Germinal center (tissue), 1 donor: Measurements from ENCODE around the gene DCX.
"Not testable (repeated sequence)": the region's sequence is repeated elsewhere in the genome, so short reads cannot be mapped to it uniquely, and the experiment has no call there.

Experiments used
- DNase-seq: peaks from one replicate; pipeline ENCODE4 v3.0.0; 2012; ENCODE audit warnings: mixed read lengths, low spot score

The DCX gene

DNA sequence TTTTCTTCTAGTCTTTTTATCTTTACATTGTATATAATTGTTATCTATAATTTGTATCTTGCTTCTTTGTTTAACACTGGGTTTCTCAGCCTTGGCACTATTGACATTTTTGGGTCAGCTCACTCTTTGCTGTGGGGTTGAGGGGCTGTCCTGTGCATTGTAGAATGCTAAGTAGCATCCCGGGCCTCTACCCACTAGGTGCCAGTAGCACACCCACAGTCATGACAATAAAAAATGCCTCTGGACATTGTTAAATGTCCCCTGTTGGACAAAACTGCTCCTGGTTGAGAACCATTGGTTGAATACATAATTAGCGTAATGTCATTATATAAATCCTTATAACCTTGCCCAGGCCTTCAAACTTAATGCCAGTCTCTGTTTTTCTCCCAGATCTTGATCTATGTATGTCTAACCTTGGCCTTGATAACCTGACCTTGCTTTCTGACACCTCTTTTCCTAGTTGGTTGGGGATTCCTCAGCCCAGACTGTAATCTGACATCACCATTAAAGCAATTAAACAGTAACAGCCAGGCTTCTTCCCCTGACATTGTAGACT is 46.1 kb downstream of the DCX start:
- no peak for DNase-seq

DNA sequence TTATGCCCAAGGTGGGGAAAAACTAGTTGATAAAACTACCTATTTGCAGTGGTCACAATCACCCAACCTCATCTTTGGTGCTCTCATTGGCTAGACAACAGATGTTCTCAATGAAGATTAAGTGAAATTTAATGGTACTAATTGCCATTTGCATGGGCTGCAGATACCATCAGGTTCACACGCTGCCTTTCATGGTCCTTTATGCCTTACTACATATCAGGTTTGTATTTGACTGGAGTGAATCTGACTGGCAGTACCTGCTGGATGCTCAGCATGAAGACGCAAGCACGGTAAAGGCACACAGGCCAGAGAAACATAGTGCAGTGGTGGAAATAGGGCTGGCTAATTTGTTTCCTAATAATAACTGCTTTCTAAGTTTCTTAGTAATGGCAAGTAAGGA is 48.3 kb downstream of the DCX start:
- DNase-seq, result no peak

DNA sequence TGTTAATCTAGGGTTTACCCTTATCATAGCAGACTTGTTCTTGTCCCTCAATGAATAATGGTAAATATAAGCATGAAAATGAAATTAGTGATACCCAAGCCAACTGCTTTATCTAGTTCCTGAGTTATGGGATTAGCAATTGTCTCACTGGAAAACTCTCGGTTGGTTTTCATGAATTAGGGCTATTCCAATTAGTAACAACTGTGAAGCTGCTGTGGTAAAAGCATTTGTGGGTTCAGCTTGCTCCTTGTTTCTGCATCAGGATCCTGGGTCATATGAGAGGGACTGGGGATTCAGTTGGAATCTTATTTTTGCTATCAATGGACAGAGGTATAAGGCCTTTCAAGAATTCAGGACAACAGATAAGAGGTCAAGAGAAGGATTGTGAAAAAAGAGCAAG is 50.2 kb downstream of the DCX start:
- DNase-seq, result no peak

DNA sequence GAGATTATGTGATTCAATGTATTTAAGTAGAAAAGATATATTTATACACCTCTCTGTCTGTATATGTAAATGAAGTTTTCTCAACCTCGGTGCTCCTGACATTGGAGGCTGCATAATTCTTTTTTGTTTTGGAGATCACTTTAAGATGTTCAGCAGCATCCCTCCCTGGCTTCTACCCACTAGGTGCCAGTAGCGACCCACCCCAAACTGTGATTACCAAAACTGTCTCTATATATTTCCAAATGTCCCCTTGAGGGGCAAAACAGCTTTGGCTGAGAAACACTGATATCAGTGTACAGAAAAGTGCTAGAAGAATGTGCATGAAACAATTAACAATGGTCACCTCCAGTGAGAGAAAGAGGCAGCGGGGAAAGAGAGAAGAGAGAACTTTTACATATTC is 51.2 kb downstream of the DCX start:
- no peak for DNase-seq

DNA sequence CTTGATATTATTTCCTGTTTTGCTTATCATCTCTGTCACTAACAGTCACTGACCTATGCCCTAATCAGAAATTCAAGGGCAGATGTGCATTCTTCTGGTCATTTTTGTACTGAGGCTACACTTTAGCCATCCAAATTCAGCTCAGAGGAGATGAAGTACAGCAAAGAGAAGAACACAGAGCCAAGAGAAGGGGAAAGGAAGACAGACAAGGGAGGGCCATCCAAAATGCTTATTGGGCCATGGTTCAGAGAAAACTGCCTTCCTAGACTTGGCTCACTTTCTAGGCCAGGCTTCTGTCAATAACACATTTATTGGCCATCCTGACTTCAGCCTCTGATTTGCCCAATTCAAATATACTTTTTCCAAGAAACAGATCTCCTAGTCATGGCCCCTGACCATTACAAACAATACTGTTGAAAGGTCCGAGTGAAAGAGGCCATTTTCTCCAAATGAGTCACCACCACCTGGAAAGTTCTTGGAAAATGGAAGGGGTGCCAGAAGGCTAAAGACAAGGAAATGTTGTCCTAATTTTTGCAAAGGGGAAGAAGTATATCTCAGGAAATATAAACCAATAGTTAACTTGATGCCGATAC is 56.4 kb downstream of the DCX start:
- DNase-seq, result no peak

DNA sequence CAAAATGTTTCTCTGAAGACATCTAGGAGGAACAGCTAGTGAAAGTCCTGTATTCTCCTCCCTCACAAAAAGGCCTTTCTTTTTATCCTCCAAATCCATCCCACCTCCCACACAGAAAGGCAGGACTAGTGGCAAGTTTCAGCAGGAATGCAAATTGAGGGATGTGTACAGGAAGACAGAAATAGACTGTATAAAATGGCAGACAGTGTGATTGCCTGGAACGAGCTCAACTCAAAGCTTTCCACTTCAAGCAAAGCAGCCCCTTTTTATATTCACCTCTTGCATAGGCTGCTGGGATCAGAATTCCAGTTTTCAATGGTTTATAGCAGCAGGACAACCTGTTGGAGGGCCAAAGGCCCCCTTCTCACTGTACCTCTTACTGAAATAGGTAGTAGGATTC is 57.5 kb downstream of the DCX start:
- DNase-seq, result no peak

DNA sequence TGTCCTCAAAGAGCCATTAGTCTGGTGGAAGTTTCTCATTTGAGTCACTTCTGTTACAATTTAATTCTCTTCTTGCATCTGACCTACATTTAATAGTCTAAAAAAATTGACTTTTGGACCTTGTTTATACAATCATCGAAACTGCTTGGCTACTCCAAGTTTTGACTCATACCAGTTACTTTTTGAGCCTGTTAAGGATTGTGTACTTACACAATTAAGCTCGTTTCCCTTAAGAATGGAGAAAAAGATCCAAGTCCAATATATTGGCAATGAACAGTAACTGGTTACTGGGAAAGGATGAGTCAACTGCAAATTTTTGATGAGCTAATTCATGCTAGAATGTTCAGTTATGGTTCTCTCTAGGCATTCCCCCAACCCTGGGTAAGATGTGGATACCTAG is 58.2 kb downstream of the DCX start:
- DNase-seq, result no peak

DNA sequence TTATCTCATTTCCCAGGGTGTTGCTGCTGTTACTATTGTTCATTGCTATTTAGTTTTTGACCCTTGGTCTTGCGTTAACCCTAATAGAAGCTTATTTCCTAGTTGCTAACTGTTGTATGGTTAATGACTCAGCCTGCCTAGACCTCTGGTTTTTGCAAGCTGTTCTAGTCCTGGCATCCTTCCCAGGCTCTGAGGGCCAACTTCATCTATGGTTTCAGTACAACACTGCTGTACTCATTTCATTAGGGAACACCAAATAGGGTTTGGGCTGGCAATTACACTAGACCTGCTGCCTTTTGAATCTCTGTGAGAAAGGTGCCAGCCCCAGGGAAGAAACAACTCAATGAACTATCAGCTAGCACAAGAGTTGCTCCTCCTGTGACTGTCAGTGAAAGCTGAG is 59.6 kb downstream of the DCX start:
- DNase-seq, result no peak

DNA sequence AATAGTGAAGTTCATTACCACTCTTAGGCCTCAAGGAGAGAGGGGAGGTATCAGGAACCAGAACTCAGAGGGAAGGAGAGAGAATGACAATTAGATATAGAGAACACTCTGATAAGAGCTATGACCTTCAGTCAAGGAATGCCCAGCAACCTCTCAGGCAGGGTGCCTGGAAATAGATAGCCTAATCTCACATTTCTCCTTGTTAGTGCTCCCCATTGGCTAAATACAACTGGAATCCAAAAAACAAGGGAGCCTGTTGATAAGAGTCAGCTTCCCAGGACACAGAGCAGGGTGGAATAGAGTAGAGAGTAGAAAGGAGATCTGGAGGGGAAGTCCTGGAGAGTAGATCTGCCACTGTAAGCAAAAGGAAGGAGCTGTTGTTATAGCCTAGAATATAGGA is 62.1 kb downstream of the DCX start:
- DNase-seq, result no peak

DNA sequence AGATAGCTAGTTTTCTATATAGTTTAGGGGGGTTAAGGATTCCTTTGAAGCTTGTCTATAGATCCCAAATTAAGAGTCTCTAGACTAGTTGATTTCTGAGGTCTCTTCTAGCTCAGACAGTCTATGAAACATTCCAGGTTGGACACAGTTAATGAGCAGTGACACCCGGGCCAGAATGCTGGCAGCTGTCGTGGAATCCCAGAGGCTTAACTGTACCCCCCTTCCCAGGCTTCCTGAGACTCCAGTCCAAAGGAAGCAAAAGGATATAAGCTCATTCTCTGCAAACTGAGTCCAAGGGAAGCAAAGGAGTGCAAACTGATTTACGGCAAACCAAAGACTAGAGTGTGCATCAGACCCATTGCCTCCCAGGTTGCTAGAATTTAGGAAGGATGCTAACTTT is 62.9 kb downstream of the DCX start:
- no peak for DNase-seq

DNA sequence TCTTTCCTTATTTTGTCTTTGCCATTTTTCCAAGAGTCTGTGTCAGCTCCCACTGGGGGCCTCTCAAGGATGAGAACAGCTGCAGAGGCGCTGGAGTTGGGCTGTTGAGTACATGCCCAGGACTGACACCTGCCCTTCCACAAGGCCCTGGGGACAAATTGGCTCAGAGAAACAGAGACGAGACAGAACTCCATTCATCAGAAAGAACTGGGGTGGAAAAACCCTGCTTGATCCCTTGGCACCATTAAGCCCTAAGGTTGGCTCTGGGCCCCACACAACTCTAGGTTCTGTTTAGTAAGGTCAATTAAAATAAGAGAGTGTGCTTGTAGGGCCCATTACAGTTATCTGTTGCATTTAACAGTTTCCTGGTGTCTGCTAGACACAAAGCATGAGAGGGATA is 63.6 kb downstream of the DCX start:
- no peak for DNase-seq

DNA sequence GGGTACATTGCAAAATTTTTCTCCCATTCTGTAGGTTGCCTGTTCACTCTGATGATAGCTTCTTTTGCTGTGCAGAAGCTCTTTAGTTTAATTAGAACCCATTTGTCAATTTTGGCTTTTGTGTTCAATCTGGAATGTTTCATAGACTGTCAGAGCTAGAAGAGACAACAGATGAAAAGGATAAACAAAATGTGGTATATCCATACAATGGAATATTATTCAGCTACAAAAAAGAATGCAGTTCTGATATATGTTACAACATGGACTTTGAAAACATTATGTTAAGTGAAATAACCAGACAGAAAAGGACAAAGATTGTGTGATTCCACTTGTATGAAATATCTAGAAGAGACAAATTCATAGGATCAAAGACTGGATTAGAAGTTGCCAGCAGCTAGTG is 65.8 kb downstream of the DCX start:
- not testable (repeated sequence) for DNase-seq

DNA sequence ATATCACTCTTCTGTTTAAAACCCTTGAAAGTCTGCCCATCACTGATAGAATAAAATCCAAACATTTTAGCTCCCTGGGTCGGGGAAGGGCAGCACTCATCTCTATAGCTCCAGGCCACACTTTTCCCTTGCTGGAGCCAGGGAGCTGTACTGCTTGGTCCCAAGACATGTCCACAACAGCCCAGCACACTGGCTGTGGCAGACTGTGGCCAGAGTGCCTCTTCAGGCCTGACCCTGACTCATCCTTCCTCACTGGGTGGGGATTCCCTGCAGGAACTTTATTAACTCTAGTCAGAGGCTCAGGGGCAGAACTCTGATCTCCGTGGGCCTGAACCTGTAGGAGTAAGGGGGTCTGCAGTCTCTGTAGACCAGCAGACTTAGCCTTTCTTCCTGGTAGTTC is 71.9 kb downstream of the DCX start:
- no peak for DNase-seq

DNA sequence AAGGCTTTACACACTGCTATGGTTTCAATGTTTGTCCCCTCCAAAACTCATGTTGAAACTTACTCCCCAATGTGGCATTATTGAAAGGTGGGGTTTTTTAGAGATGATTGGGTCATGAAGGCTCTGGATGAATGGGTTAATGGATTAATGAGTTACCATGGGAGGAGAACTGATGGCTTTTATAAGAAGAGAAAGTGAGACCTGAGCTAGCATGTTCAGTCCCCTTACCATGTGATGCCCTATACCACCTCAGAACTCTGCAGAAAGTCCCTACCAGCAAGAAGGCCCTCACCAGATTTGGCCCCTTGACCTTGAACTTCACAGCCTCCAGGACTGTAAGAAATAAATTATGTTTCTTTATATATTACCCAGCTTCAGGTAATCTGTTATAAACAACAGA is 72.8 kb downstream of the DCX start:
- no peak for DNase-seq

DNA sequence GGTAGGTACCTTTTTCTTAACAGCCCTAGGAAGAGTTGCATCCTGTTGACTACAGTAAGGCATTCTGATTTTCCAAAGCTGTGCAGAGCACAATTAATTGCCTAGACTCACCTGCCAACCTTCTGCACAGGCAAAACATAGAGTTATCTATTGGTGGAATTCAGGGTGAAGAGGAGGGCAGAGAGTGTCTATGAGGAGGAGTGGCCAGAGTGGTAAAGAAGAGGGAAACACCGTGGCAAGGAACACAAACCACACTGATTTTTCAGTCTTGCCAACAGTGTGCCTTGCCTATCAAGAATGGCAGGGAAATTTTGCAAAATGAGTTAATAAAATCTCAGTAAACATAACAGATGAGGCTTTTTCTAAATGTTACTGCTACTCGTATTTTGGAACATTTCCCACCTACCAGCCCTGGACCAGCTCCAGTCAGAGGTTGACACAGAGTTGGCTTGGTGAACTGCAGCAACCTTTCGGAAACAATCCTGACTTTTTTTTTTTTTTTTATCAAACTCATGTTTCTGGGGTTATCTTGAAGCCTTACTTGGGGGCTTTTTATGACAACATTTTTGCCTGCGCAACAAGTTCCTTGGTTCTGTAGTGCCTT is 73.8 kb downstream of the DCX start:
- no peak for DNase-seq

DNA sequence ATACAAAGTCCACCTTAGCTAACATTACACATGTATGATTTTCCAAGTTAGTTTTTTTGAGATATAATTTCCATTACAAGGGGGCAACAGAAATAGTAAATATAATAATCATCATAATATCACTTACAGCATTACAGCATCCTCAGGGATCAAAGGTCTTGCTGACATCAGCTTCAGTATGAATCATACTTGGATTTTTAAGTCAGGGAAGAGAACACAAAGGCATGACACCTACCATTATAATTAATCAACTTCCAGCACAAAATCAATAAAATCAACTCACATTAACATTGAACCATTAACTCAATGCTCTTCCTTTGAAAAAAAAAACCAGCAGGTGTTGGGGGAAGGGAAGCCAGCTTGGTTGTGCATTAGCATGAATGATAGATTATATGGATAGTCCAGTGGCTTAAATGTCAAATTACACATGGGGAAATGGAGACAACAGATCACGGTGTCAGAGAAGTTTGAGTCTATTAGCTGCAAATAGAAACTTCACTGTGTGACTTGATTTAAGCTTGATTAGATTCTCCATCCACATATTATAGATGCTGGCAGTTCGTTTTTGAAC is 74.8 kb downstream of the DCX start:
- no peak for DNase-seq

DNA sequence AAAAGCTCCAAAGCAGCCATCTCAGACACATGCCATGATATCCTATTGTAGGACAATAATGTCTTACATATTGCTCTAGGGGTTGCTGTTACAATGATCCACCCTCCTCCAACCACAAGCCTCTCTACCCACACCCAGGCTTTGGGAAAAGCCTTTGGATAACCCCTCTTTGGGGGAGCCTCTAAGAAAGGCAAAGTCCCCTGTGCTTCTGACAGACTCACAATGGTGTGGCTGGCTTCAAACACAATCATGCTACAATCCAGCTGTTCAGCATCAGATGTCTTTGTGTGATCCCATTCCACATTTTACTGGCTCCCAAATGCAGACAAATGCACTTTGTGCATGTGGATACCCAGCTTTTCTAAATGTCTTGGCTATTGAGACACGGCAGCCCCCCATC is 75.9 kb downstream of the DCX start:
- no peak for DNase-seq

DNA sequence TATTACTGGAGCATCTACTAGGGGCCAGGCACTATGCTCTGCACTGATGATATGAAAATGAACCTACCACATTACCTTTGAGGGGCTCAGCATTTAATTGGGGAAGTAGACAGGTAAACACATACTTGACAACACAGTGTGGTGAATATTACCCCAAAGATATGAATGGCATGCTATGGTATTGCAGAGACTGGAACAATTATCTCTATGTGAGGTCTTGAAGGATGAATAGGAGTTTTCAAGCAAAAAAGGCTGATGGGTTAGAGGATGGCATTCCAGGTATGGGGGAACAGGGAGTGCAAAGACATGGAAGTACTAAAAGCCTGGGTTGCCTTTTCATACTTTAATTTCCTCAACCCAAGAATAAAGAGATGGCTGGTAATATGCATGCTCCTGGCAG is 82.6 kb downstream of the DCX start:
- no peak for DNase-seq

DNA sequence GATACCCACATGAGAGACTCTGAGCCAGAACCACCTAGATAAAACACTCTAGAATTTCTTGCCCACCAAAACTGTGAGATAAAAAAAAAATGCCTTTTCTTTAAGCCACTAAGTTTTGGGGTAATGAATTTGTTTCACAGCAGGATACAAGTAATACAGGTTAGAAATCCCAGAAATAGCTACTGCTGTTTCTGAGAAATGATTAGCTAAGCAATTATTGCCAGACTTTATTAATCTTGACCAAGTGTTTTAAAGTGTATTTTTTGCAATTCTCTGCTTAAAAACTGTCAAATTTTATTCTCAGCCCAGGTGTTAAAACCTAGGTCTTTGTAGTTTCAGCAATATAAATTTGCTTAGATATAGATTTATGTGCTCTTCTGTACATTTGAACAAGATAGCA is 83.1 kb downstream of the DCX start:
- DNase-seq, result no peak

DNA sequence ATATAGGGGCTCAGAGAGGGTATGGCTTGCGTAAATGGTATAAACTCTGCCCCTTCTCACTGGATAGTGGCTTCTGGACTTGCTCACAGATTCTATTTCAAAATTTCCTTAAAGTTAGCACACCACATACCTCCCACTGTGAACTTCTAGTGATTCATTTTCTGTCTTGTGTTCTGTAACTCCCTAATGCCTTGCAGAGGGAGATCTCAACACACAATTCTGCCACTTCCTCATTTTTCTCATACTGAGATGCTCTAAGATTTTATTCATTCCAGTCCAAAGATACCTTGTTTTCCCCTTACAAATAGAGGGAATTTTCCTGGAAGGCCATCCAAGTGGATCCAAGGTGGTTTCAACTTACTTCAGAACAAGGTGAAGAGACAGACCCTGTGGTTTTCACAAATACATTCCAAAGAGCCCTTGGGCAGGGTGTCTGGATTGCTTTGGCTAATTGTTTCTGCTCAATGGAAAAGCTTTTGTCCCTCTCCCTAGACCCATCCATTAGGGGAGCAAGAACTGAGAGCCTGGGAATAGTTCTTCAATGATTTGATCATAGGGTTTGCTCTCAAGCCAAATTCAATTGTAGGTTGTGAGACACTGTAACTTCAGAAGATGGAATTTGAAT is 89.6 kb downstream of the DCX start:
- DNase-seq, result no peak

DNA sequence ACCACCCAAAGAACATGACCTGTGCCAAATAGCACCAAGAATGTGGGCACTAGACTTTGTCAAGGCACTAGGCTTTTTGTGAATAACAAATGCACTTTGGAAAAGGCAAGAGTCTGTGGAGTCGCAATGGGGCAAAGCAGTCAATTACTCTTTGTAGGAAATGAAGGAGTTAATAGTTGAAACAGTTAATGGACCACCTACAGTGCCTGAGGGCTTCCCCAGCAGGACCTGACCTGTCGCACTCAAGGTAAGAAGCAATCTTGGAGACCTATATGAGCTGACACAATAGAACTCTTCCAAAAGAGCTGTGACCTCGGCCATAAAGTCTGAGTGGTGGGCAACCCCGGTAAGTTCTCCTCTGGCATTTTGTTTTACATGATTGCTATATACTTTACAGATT is 92.5 kb downstream of the DCX start:
- DNase-seq, result no peak

DNA sequence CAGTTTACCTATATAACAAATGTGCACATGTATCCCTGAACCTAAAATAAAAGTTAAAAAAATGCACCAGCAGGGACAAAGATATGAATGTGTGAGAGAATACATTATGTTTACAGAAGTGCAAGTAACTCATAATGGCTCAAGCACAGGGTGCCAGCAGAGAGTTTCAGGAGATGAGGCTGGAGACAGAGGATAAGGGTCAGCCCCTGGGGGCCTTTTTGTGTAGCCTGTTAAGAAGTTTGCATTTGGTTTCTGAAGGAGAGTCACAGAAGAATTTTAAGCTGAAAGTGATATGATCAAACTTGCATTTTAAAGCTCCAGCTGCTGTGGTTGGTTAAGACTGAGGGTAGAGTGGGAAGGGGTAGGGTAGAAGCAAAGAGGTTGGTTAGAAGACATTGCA is 93.1 kb downstream of the DCX start:
- no peak for DNase-seq

DNA sequence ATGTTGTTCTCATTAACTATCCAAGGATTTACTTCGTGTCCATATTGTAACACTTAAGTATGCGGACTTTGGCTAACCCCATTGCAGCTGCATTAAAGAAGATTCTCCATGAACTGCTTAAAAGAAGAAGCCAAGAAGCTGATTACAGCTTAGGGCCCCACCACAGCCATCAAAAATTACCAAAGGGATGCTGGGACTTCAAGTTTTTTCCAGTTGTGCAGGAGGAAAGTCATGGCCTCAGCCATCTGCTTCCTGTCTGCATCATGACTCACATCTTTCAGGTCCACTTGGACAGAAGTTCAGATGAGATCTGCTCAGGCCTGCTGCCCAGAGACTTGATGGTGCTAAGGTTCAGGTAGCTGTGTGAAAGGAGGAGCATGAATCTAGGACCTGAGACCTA is 102.9 kb downstream of the DCX start:
- no peak for DNase-seq

DNA sequence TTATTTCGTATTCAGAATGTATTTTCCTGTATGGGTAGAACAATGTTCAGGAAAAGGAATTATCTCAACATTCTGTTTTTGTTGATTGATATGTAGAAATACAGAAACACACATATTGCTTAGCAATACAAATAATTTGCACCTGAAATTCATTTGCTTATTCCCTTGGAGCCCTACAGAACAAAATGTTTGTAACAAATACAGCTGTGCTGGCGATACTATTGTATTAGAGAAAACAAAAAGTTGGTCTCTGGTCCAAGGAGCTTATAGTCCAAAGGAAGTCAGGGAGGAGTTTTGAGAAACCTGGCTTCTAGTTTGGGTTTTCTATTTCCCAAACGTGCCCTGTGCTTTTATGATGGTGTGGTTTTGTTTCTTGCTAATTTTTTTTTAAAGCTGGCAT is 104.0 kb downstream of the DCX start:
- DNase-seq, result no peak
